HG02870 (cell line): ENCODE data around the gene ELOVL4.

ENCODE experiments used
- ATAC-seq: cut with Tn5 transposase; IDR thresholded peaks from one replicate; pipeline ENCODE4 v1.9.1; 2021; ENCODE audit warnings: mild to moderate bottlenecking, moderate library complexity; ENCODE audit not compliant: unreplicated experiment

ELOVL4 gene

DNA sequence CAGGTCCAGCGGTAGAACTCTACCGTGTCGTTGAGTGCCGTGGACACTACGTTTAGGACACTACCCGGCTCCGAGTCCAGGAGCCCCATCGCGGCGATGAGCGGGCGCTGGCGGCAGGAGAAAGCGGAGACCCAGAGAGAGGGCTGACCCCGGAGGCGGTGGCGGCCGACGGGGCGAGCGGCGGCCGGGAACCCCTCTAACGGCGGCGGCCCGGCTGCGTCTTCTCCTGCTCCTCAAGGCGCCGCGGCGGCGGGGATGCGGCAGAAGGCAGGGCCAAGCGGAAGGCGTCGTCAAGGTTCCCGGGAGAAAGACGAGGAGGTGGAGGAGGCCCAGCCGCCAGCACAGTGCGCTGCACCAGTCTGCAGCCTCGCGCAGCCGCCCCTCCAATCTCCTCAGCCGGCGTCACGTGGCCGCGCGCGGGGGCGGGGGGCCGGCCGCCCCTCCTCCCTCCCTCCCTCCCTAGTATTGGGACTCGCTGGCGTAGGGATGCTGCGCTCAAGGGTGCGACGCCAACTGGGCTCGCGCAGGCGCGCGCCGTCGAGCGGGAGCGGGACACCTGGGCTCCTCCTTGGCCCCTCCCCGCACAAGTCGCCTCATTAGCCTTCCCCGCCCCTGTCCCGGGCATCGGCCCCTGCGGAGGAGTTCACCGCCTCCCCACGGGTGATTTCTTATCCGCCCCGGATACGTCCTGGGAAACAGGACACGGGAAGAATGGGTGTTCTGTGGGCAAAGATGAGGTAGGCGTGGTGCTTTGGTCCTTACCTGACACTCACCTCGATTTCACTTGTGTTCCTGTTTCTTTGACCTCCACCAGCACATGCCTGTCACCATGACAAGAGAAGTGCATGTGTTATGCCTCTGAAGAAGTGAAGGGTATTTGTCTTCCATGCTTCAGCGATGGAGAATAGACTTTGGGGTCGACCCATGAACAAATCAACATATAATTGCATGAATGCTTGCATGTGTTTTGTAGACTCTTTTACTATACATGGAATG lies at the start of gene ELOVL4:
Gene ELOVL4 (minus strand): TSS at position 363 of the 996 bp plus-strand sequence. CDS start 274 bp downstream, at position 89.
- peak; percentile 43 for ATAC-seq

- ATAC-seq = no peak
Measured at GRCh38 chr6:79993911-79994309, 46.6 kb upstream of the ELOVL4 start.

- no peak for ATAC-seq
Measured at GRCh38 chr6:79993012-79993910, 45.9 kb upstream of the ELOVL4 start.

- no peak for ATAC-seq
Measured at GRCh38 chr6:79989641-79990040, 42.3 kb upstream of the ELOVL4 start.

- ATAC-seq = no peak
Measured at GRCh38 chr6:79985128-79985527, 37.8 kb upstream of the ELOVL4 start.

DNA sequence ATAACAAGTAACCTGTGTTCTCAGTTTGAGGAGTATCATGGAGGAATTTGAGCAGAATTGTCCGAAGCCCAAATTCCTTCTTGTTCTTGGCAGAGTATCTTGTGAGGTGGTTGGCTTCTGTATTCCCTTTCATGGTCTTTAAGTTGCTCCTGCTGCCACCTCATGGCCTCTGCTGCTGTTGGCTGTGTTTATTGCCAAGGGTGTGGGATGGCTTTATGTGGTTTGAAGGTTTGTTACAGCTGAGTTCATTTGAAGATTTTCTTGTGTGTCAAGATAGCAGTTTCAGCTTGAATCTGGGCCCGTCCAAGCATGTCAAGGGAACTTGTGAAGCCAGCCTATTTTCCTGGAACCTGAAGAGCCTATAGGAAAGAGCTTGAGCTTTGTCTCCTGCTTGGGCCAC lies 36.9 kb upstream of the ELOVL4 start:
- ATAC-seq = no peak

GRCh38 chr6:79981652-79982051 lies 34.3 kb upstream of the ELOVL4 start:
- ATAC-seq = no peak

GRCh38 chr6:79971193-79971592 lies 23.8 kb upstream of the ELOVL4 start:
- ATAC-seq = no peak

- ATAC-seq = no peak
Measured at GRCh38 chr6:79969784-79970183, 22.4 kb upstream of the ELOVL4 start.

- ATAC-seq = no peak
Measured at GRCh38 chr6:79967178-79967577, 19.8 kb upstream of the ELOVL4 start.

- no peak for ATAC-seq
Measured at GRCh38 chr6:79964607-79965081, 17.3 kb upstream of the ELOVL4 start.

GRCh38 chr6:79954849-79955248 lies 7.5 kb upstream of the ELOVL4 start:
- no peak for ATAC-seq

DNA sequence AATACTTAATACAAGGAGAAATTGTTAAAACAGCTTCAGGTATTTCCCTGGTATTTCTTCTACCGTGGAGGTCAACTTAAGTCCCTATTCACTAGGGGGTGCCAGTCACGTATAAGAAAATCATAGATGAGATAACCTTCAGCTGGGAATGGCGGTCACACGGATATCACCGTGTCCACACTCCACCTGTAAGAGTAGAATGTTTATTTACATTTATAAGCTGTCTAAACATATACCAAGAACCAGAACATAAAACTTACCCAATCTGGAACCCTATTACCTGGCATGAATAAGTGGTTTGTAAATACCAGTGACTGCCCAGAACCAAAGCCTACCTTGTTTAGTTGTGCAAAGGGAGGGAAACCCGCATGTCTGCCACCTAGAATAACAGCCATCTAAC lies 1.9 kb upstream of the ELOVL4 start:
- peak; percentile 59 for ATAC-seq

GRCh38 chr6:79946272-79947190 lies 822 bp downstream of the ELOVL4 start:
- ATAC-seq = peak; percentile 29

- ATAC-seq = no peak
Measured at GRCh38 chr6:79943133-79943532, 4.2 kb downstream of the ELOVL4 start.

GRCh38 chr6:79941489-79942151 lies 5.7 kb downstream of the ELOVL4 start:
- no peak for ATAC-seq

GRCh38 chr6:79928478-79928998 lies 18.8 kb downstream of the ELOVL4 start:
- no peak for ATAC-seq

DNA sequence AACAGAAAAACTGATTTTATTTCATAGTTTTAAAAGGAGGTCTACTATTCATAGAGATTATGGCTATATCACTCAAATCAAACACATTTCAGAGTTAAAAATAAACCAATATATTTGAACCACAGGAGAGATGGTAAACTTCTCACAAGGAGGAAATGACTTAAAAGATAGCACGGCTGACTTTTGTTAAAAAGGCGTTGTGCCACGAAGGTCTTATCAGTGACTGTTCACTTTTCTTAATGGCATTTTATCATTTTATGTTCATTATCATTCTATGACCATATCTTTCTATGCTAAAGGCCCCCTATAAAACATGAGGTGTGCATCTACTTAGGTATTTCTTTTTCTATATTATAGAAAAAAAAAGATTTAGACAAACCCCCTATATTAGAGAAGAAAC lies 19.6 kb downstream of the ELOVL4 start:
- ATAC-seq = no peak

- ATAC-seq = no peak
Measured at GRCh38 chr6:79923270-79923669, 24.1 kb downstream of the ELOVL4 start.
